Caco-2 (cell line): Measurements from ENCODE around the gene ATF6B. TPM values are rescaled to one million over a fixed set of nuclear protein-coding genes. Genes with fewer than 3 reads are reported as not detected.

Experiments used
- BruUV-seq: library from RNA; stranded (reverse); fragments of 400-500 nt; replicated peaks from 2 replicates; lab custom pipeline; 2021; lab: Mats Ljungman, UMichigan
- CTCF ChIA-PET: fragments of 300-600 bp; sonication (Branson Sonifier 250); formaldehyde crosslinking; loops from one replicate; lab custom pipeline; 2022; ENCODE audit warnings: antibody characterized with exemption; lab: Charles Lee
- POLR2A ChIA-PET: fragments of 300-600 bp; sonication (Branson Sonifier 250); formaldehyde crosslinking; loops from one replicate; lab custom pipeline; 2022; ENCODE audit warnings: antibody characterized with exemption; lab: Charles Lee
- DNase-seq, 2 experiments: peaks; one replicate each; pipeline versions ENCODE4 v3.0.0 to v3.0.0-alpha.2; 2020 to 2022
- H3K27me3 ChIP-seq: replicated peaks from 2 replicates; pipeline ENCODE4 v1.6.0; 2011; ENCODE audit warnings: low read length; ENCODE audit not compliant: control insufficient read depth, insufficient read depth
- H3K36me3 ChIP-seq: 2 replicates; pipeline ENCODE4 v1.5.1; 2011; ENCODE audit warnings: low read length; ENCODE audit not compliant: control insufficient read depth, insufficient read depth
- H3K4me1 ChIP-seq: fragments of 250-450 bp; sonication (Bioruptor Pico); 2 replicates; pipeline ENCODE4 v1.5.1; 2020; ENCODE audit warnings: mild to moderate bottlenecking
- H3K4me3 ChIP-seq: 2 replicates; pipeline ENCODE4 v1.5.1; 2011; ENCODE audit warnings: low read depth, mild to moderate bottlenecking, control low read depth, low read length
- H3K9me3 ChIP-seq: fragments of 250-450 bp; sonication (Bioruptor Pico); 2 replicates; pipeline ENCODE4 v1.5.1; 2020; ENCODE audit warnings: mild to moderate bottlenecking, moderate library complexity
- H3K27ac Mint-ChIP-seq: one replicate; pipeline ENCODE4 v1.8.0; 2022; ENCODE audit warnings: mixed read lengths; ENCODE audit not compliant: unreplicated experiment
- H3K27me3 Mint-ChIP-seq: one replicate; pipeline ENCODE4 v1.8.0; 2022; ENCODE audit warnings: mixed read lengths; ENCODE audit not compliant: insufficient read depth, unreplicated experiment
- H3K36me3 Mint-ChIP-seq: one replicate; pipeline ENCODE4 v1.8.0; 2022; ENCODE audit warnings: mild to moderate bottlenecking, mixed read lengths; ENCODE audit not compliant: insufficient read depth, unreplicated experiment
- H3K4me1 Mint-ChIP-seq: one replicate; pipeline ENCODE4 v1.8.0; 2022; ENCODE audit warnings: low read depth, mixed read lengths; ENCODE audit not compliant: unreplicated experiment
- H3K4me3 Mint-ChIP-seq: one replicate; pipeline ENCODE4 v1.8.0; 2022; ENCODE audit warnings: mild to moderate bottlenecking, moderate library complexity, mixed read lengths; ENCODE audit not compliant: unreplicated experiment
- H3K9me3 Mint-ChIP-seq: one replicate; pipeline ENCODE4 v1.8.0; 2022; ENCODE audit warnings: mixed read lengths; ENCODE audit not compliant: unreplicated experiment
- intact Hi-C: fragments of 100-400 bp; cut with micrococcal nuclease; formaldehyde crosslinking; loops from one replicate; pipeline ENCODE4 v1.10.0; 2022; ENCODE audit not compliant: unreplicated experiment
- total RNA-seq: library from RNA; stranded (reverse); gene quantifications from 2 replicates; pipeline ENCODE4 v1.2.3, GENCODE V29; 2022
- TF ChIP-seq, protein P1 (sequence below), 2 experiments: fragments of 200-600 bp in 1 of 2; IDR thresholded peaks; 1 replicate in 1 of 2; 2 replicates in 1 of 2; pipeline versions ENCODE4 v1.5.1 to v1.8.0; 2011 to 2022; ENCODE audit warnings: antibody characterized with exemption in 1 of 2, control low read depth in 1 of 2, inconsistent platforms in 1 of 2, low read depth in 1 of 2, low read length in 1 of 2, mild to moderate bottlenecking in 1 of 2, moderate library complexity in 1 of 2; ENCODE audit not compliant: insufficient read depth in 1 of 2, severe bottlenecking in 1 of 2, unreplicated experiment in 1 of 2

ATF6B gene
- total RNA-seq, 1 experiment from 2014 or later: 64.9 TPM

DNA sequence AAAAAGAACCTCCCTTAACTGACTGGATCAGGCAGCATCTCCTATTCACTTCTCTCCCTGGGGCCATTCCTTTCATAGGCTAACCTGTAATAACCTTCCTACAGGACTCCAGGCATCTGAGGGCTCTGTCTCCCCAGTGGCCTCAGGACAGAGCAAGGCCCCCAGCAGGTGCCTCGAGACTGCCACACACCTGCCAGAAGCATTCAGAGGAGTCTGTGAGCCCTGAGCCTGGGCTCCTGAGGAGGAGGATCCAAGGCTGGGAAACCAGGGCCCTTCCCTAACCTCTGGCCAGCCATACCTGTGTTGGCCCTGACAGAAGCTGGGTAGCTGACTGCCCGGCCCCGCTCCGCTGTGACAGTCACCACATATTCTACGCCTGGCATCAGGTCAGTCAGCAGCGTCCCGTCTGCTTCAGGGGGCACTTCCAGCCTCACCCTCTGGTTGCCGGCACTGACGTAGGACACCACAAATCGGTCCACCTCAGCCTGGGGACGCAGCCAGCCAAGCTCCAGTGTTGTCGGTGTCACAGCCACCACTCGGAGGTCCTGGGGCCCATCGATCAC, 39.5 kb downstream of the ATF6B start:
- ChIA-PET POLR2A (no interaction called here), CTCF (no interaction called here)
- Histone ChIP-seq H3K4me1 (peaks cover 24% of the 10 kb centered on the region), H3K4me3 (no peak overlapping the region), H3K36me3 (no peaks in the 10 kb centered on the region), H3K9me3 (no peaks in the 10 kb centered on the region), H3K27me3 (no peaks in the 10 kb centered on the region; the same call in 1 of the 2 replicates)
- no peak for DNase-seq
- Mint-ChIP-seq H3K27me3 (no peaks in the 10 kb centered on the region), H3K27ac (peak overlapping the region; percentile 47), H3K36me3 (peaks cover 6% of the 10 kb centered on the region), H3K4me1 (peaks cover 35% of the 10 kb centered on the region), H3K9me3 (no peaks in the 10 kb centered on the region), H3K4me3 (no peak overlapping the region)
- intact Hi-C loops: no loop called here
- TF ChIP-seq, protein P1, sequence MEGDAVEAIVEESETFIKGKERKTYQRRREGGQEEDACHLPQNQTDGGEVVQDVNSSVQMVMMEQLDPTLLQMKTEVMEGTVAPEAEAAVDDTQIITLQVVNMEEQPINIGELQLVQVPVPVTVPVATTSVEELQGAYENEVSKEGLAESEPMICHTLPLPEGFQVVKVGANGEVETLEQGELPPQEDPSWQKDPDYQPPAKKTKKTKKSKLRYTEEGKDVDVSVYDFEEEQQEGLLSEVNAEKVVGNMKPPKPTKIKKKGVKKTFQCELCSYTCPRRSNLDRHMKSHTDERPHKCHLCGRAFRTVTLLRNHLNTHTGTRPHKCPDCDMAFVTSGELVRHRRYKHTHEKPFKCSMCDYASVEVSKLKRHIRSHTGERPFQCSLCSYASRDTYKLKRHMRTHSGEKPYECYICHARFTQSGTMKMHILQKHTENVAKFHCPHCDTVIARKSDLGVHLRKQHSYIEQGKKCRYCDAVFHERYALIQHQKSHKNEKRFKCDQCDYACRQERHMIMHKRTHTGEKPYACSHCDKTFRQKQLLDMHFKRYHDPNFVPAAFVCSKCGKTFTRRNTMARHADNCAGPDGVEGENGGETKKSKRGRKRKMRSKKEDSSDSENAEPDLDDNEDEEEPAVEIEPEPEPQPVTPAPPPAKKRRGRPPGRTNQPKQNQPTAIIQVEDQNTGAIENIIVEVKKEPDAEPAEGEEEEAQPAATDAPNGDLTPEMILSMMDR (IDR thresholded peaks at IDR 0.05; ENCODE audit: insufficient read depth in 1 of 2, low read depth in 1 of 2, low read length in 1 of 2, severe bottlenecking in 1 of 2, unreplicated experiment in 1 of 2): no peak
- no TSS peak for BruUV-seq

- BruUV-seq: no TSS peak
- ChIA-PET CTCF (no interaction called here), POLR2A (no interaction called here)
- peaks cover 20% of the 10 kb centered on the region for H3K4me1 ChIP-seq
- TF ChIP-seq, protein P1 (IDR thresholded peaks at IDR 0.05; ENCODE audit: insufficient read depth in 1 of 2, low read depth in 1 of 2, low read length in 1 of 2, severe bottlenecking in 1 of 2, unreplicated experiment in 1 of 2): no peak
- H3K27me3 ChIP-seq: no peaks in the 10 kb centered on the region; the same call in 1 of the 2 replicates
- Mint-ChIP-seq H3K9me3 (no peaks in the 10 kb centered on the region), H3K4me3 (no peak overlapping the region), H3K27ac (no peak overlapping the region), H3K36me3 (no peaks in the 10 kb centered on the region), H3K4me1 (peaks cover 34% of the 10 kb centered on the region), H3K27me3 (no peaks in the 10 kb centered on the region)
- no peaks in the 10 kb centered on the region for H3K36me3 ChIP-seq
- H3K9me3 ChIP-seq: no peaks in the 10 kb centered on the region
- DNase-seq: no peak
- intact Hi-C loops: no loop called here
- no peak overlapping the region for H3K4me3 ChIP-seq
Measured at GRCh38 chr6:32087574-32088486, 40.2 kb downstream of the ATF6B start.

DNA sequence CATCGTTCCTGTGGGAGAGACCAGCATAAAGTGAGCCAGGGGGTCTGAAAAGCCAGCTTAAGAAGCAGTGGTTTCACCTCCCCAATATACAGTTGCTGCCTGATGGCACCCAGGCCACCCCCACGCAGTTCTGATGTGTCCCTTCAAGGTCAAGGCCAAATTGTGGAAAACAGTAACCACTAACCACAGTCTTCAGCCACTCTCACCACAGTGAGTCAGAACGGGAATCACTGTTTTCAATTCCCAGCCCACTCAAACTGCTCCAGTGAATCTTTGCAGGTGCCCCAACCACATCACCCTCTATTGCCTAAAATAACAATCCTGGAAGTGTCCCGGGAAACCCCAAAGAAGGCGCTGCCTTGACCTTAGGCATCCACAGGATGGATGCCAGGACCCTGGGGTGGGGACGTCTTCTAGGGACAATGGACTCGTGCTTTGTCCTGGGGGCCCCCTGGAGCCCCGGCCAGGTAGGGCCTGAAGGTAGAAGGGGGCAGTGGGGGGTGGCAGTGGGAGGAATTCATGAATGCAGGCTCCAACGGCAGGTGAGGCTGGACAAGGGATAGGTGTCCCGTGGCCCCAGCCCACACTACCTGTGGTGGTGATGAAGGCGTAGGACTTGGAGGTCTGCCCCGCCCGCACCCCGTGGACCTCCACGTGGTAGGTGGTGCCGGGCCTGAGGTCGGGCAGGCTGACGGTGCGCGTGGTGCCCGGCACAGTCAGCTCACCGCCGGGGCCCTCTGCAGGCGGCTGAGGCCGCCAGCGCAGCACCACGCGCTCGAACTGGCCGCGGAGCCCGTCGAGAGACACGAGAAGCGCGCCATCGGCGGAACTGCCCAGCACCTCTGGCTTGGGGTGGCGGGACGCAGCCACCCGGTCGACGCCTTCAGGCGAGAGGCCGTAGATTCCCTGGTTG, 41.1 kb downstream of the ATF6B start:
- H3K4me1 ChIP-seq: peaks cover 24% of the 10 kb centered on the region
- no peak for DNase-seq
- intact Hi-C loops: no loop called here

More for the DNA sequence above, 41.1 kb downstream of the ATF6B start:
- Mint-ChIP-seq H3K36me3 (no peaks in the 10 kb centered on the region), H3K4me1 (peaks cover 33% of the 10 kb centered on the region), H3K9me3 (no peaks in the 10 kb centered on the region), H3K27ac (peak overlapping the region; percentile 85), H3K27me3 (no peaks in the 10 kb centered on the region), H3K4me3 (no peak overlapping the region)
- TF ChIP-seq, protein P1 (IDR thresholded peaks at IDR 0.05; ENCODE audit: insufficient read depth in 1 of 2, low read depth in 1 of 2, low read length in 1 of 2, severe bottlenecking in 1 of 2, unreplicated experiment in 1 of 2): no peak
- H3K4me3 ChIP-seq: no peak overlapping the region
- BruUV-seq: no TSS peak
- POLR2A ChIA-PET: no interaction called here
- no peaks in the 10 kb centered on the region; the same call in 1 of the 2 replicates for H3K27me3 ChIP-seq
- H3K36me3 ChIP-seq: no peaks in the 10 kb centered on the region
- no peaks in the 10 kb centered on the region for H3K9me3 ChIP-seq
- CTCF ChIA-PET: no interaction called here
